ENCODE data around the gene PPID. TPM values are rescaled to one million over a fixed set of nuclear protein-coding genes. Genes with fewer than 3 reads are reported as not detected.

Gene PPID
- total and polyA plus RNA-seq, 9 of the 15 experiments (the other 6 are each of a cell fraction or from before 2014, with no cell fraction given): 46.5 to 160 (median 98.6) TPM

DNA sequence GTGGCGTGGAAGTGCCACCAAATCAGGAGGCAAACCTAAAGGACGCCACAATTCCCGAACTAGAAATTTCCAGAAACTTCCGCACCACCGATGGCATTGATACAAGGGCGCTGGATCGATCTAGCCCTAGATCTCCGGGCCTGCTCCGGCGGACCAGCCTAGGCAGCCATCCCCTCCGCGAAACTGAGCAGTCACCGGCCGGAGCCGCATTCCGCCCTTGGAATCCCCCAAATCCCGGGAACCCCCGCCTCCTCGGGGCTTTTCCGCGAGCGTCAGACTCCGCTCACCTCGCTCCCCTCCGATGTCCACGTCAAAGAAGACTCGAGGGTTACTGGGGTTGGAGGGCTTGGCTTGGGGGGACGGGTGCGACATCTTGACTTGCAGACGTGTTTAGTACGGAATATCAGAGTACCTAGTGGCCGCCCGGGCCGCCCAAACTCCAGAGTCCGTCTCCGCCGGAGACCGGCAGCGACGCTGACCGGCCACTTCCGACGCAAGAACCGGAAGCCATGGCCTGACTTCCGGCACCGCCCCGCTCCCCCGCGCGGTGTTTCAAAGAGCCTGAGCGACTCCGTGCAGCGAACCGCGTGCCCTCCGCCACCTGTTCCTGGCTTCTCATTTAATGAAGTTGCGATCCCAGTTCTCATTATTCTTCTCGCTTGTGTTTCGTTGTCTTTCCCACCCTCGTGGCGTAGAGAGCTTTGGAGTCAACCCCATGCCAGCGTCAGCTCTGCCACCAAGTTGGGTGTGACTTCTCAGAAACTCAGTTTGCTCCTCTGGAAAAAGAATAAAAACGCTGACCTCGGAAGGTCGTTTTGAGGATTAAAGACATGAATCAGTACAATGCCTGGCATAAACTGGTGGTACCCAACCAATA lies at the start of gene PPID (continued):
- TF ChIP-seq, protein P1, sequence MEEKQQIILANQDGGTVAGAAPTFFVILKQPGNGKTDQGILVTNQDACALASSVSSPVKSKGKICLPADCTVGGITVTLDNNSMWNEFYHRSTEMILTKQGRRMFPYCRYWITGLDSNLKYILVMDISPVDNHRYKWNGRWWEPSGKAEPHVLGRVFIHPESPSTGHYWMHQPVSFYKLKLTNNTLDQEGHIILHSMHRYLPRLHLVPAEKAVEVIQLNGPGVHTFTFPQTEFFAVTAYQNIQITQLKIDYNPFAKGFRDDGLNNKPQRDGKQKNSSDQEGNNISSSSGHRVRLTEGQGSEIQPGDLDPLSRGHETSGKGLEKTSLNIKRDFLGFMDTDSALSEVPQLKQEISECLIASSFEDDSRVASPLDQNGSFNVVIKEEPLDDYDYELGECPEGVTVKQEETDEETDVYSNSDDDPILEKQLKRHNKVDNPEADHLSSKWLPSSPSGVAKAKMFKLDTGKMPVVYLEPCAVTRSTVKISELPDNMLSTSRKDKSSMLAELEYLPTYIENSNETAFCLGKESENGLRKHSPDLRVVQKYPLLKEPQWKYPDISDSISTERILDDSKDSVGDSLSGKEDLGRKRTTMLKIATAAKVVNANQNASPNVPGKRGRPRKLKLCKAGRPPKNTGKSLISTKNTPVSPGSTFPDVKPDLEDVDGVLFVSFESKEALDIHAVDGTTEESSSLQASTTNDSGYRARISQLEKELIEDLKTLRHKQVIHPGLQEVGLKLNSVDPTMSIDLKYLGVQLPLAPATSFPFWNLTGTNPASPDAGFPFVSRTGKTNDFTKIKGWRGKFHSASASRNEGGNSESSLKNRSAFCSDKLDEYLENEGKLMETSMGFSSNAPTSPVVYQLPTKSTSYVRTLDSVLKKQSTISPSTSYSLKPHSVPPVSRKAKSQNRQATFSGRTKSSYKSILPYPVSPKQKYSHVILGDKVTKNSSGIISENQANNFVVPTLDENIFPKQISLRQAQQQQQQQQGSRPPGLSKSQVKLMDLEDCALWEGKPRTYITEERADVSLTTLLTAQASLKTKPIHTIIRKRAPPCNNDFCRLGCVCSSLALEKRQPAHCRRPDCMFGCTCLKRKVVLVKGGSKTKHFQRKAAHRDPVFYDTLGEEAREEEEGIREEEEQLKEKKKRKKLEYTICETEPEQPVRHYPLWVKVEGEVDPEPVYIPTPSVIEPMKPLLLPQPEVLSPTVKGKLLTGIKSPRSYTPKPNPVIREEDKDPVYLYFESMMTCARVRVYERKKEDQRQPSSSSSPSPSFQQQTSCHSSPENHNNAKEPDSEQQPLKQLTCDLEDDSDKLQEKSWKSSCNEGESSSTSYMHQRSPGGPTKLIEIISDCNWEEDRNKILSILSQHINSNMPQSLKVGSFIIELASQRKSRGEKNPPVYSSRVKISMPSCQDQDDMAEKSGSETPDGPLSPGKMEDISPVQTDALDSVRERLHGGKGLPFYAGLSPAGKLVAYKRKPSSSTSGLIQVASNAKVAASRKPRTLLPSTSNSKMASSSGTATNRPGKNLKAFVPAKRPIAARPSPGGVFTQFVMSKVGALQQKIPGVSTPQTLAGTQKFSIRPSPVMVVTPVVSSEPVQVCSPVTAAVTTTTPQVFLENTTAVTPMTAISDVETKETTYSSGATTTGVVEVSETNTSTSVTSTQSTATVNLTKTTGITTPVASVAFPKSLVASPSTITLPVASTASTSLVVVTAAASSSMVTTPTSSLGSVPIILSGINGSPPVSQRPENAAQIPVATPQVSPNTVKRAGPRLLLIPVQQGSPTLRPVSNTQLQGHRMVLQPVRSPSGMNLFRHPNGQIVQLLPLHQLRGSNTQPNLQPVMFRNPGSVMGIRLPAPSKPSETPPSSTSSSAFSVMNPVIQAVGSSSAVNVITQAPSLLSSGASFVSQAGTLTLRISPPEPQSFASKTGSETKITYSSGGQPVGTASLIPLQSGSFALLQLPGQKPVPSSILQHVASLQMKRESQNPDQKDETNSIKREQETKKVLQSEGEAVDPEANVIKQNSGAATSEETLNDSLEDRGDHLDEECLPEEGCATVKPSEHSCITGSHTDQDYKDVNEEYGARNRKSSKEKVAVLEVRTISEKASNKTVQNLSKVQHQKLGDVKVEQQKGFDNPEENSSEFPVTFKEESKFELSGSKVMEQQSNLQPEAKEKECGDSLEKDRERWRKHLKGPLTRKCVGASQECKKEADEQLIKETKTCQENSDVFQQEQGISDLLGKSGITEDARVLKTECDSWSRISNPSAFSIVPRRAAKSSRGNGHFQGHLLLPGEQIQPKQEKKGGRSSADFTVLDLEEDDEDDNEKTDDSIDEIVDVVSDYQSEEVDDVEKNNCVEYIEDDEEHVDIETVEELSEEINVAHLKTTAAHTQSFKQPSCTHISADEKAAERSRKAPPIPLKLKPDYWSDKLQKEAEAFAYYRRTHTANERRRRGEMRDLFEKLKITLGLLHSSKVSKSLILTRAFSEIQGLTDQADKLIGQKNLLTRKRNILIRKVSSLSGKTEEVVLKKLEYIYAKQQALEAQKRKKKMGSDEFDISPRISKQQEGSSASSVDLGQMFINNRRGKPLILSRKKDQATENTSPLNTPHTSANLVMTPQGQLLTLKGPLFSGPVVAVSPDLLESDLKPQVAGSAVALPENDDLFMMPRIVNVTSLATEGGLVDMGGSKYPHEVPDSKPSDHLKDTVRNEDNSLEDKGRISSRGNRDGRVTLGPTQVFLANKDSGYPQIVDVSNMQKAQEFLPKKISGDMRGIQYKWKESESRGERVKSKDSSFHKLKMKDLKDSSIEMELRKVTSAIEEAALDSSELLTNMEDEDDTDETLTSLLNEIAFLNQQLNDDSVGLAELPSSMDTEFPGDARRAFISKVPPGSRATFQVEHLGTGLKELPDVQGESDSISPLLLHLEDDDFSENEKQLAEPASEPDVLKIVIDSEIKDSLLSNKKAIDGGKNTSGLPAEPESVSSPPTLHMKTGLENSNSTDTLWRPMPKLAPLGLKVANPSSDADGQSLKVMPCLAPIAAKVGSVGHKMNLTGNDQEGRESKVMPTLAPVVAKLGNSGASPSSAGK (IDR thresholded peaks at IDR 0.05): peak; percentile 97
- TF ChIP-seq FOXM1 (IDR thresholded peaks at IDR 0.05; ENCODE audit: low read depth) (peak; percentile 11; the same call in 1 of the 2 replicates), FOXM1 (CRISPR knock-in tag; IDR thresholded peaks at IDR 0.05; ENCODE audit: low read depth) (peak; percentile 57; the same call in 1 of the 2 replicates), GTF2E2 (tag; IDR thresholded peaks at IDR 0.05) (0 out of 2 replicates have a peak, but pooled peaks have one; percentile 86), ZNF431 (CRISPR knock-in tag; IDR thresholded peaks at IDR 0.05) (peak; percentile 85), JUNB (CRISPR knock-in tag; conservative IDR thresholded peaks at IDR 0.05) (no peak), ZNF133 (CRISPR knock-in tag; IDR thresholded peaks at IDR 0.05) (no peak), SMAD3 (CRISPR knock-in tag; conservative IDR thresholded peaks at IDR 0.05) (0 out of 2 replicates have a peak, but pooled peaks have one; percentile 11), EP400 (IDR thresholded peaks at IDR 0.05) (peak; percentile 95), TBP (optimal IDR thresholded peaks at IDR 0.05; ENCODE audit: low read depth, low read length) (peak; percentile 81), MBD2 (IDR thresholded peaks at IDR 0.05; ENCODE audit: borderline replicate concordance, low read depth) (peak; percentile 76; the same call in 1 of the 2 replicates), ZNF212 (CRISPR knock-in tag; IDR thresholded peaks at IDR 0.05) (no peak), FOXA3 (CRISPR knock-in tag; conservative IDR thresholded peaks at IDR 0.05 in 1 of 2, IDR thresholded peaks at IDR 0.05 in 1 of 2) (peak in 1 of 2 experiments; percentile 25; a peak in 1 of 4 replicates), STAT5B (CRISPR knock-in tag; IDR thresholded peaks at IDR 0.05) (no peak)
- TF ChIP-seq, protein P2, sequence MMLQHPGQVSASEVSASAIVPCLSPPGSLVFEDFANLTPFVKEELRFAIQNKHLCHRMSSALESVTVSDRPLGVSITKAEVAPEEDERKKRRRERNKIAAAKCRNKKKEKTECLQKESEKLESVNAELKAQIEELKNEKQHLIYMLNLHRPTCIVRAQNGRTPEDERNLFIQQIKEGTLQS (IDR thresholded peaks at IDR 0.05): no peak
- TF ChIP-seq, protein P2 (CRISPR knock-in tag; conservative IDR thresholded peaks at IDR 0.05): no peak
